Stimulated activated CD4-positive, alpha-beta T cell treated with anti-CD3 and anti-CD28 coated beads, Interleukin-1b, Interleukin-23, amount 100 ng/mL, for 48 hours (primary cell): ENCODE results near the gene UBE2E2.

Experiments
- DNase-seq: peaks from one replicate; pipeline ENCODE4 v3.0.0-alpha.2; 2020

Gene UBE2E2

GRCh38 chr3:23450806-23451205, 247.7 kb downstream of the UBE2E2 start:
- no peak for DNase-seq

GRCh38 chr3:23452408-23452807, 249.3 kb downstream of the UBE2E2 start:
- DNase-seq = no peak

GRCh38 chr3:23455084-23455483, 252.0 kb downstream of the UBE2E2 start:
- DNase-seq = no peak

GRCh38 chr3:23455775-23456174, 252.6 kb downstream of the UBE2E2 start:
- no peak for DNase-seq

- DNase-seq = no peak
These were observed 254.6 kb downstream of the UBE2E2 start for GRCh38 chr3:23457697-23458096.

- DNase-seq = no peak
These were observed 256.3 kb downstream of the UBE2E2 start for GRCh38 chr3:23459465-23459864.

- no peak for DNase-seq
These were observed 256.9 kb downstream of the UBE2E2 start for GRCh38 chr3:23459889-23460546.

- no peak for DNase-seq
These were observed 257.9 kb downstream of the UBE2E2 start for GRCh38 chr3:23461069-23461468.

- no peak for DNase-seq
These were observed 260.7 kb downstream of the UBE2E2 start for GRCh38 chr3:23463791-23464190.

GRCh38 chr3:23465569-23465968, 262.4 kb downstream of the UBE2E2 start:
- no peak for DNase-seq

- DNase-seq = no peak
These were observed 265.1 kb downstream of the UBE2E2 start for GRCh38 chr3:23468203-23468602.

GRCh38 chr3:23474580-23475357, 271.6 kb downstream of the UBE2E2 start:
- DNase-seq = no peak

GRCh38 chr3:23475446-23475845, 272.3 kb downstream of the UBE2E2 start:
- DNase-seq = no peak

- DNase-seq = no peak
These were observed 275.9 kb downstream of the UBE2E2 start for GRCh38 chr3:23479026-23479425.

GRCh38 chr3:23479615-23480328, 276.6 kb downstream of the UBE2E2 start:
- DNase-seq = no peak

- DNase-seq = no peak
These were observed 277.2 kb downstream of the UBE2E2 start for GRCh38 chr3:23480329-23480714.

- DNase-seq = no peak
These were observed 278.0 kb downstream of the UBE2E2 start for GRCh38 chr3:23481011-23481615.

GRCh38 chr3:23481616-23482278, 278.6 kb downstream of the UBE2E2 start:
- no peak for DNase-seq

- no peak for DNase-seq
These were observed 281.3 kb downstream of the UBE2E2 start for GRCh38 chr3:23484386-23484785.

GRCh38 chr3:23485922-23486321, 282.8 kb downstream of the UBE2E2 start:
- DNase-seq = no peak

- DNase-seq = no peak
These were observed 283.9 kb downstream of the UBE2E2 start for GRCh38 chr3:23487015-23487414.

GRCh38 chr3:23488618-23489017, 285.5 kb downstream of the UBE2E2 start:
- DNase-seq = no peak
